Caco-2 (cell line): ENCODE measurements around the gene MAP2K2. TPM values are rescaled to one million over a fixed set of nuclear protein-coding genes. Genes with fewer than 3 reads are reported as not detected.

ENCODE experiments used
- BruUV-seq: library from RNA; stranded (reverse); fragments of 400-500 nt; replicated peaks from 2 replicates; lab custom pipeline; 2021; lab: Mats Ljungman, UMichigan
- CTCF ChIA-PET: fragments of 300-600 bp; sonication (Branson Sonifier 250); formaldehyde crosslinking; loops from one replicate; lab custom pipeline; 2022; ENCODE audit warnings: antibody characterized with exemption; lab: Charles Lee
- POLR2A ChIA-PET: fragments of 300-600 bp; sonication (Branson Sonifier 250); formaldehyde crosslinking; loops from one replicate; lab custom pipeline; 2022; ENCODE audit warnings: antibody characterized with exemption; lab: Charles Lee
- DNase-seq, 2 experiments: peaks; one replicate each; pipeline versions ENCODE4 v3.0.0 to v3.0.0-alpha.2; 2020 to 2022
- H3K27me3 ChIP-seq: replicated peaks from 2 replicates; pipeline ENCODE4 v1.6.0; 2011; ENCODE audit warnings: low read length; ENCODE audit not compliant: control insufficient read depth, insufficient read depth
- H3K36me3 ChIP-seq: 2 replicates; pipeline ENCODE4 v1.5.1; 2011; ENCODE audit warnings: low read length; ENCODE audit not compliant: control insufficient read depth, insufficient read depth
- H3K4me1 ChIP-seq: fragments of 250-450 bp; sonication (Bioruptor Pico); 2 replicates; pipeline ENCODE4 v1.5.1; 2020; ENCODE audit warnings: mild to moderate bottlenecking
- H3K4me3 ChIP-seq: 2 replicates; pipeline ENCODE4 v1.5.1; 2011; ENCODE audit warnings: low read depth, mild to moderate bottlenecking, control low read depth, low read length
- H3K9me3 ChIP-seq: fragments of 250-450 bp; sonication (Bioruptor Pico); 2 replicates; pipeline ENCODE4 v1.5.1; 2020; ENCODE audit warnings: mild to moderate bottlenecking, moderate library complexity
- H3K27ac Mint-ChIP-seq: one replicate; pipeline ENCODE4 v1.8.0; 2022; ENCODE audit warnings: mixed read lengths; ENCODE audit not compliant: unreplicated experiment
- H3K27me3 Mint-ChIP-seq: one replicate; pipeline ENCODE4 v1.8.0; 2022; ENCODE audit warnings: mixed read lengths; ENCODE audit not compliant: insufficient read depth, unreplicated experiment
- H3K36me3 Mint-ChIP-seq: one replicate; pipeline ENCODE4 v1.8.0; 2022; ENCODE audit warnings: mild to moderate bottlenecking, mixed read lengths; ENCODE audit not compliant: insufficient read depth, unreplicated experiment
- H3K4me1 Mint-ChIP-seq: one replicate; pipeline ENCODE4 v1.8.0; 2022; ENCODE audit warnings: low read depth, mixed read lengths; ENCODE audit not compliant: unreplicated experiment
- H3K4me3 Mint-ChIP-seq: one replicate; pipeline ENCODE4 v1.8.0; 2022; ENCODE audit warnings: mild to moderate bottlenecking, moderate library complexity, mixed read lengths; ENCODE audit not compliant: unreplicated experiment
- H3K9me3 Mint-ChIP-seq: one replicate; pipeline ENCODE4 v1.8.0; 2022; ENCODE audit warnings: mixed read lengths; ENCODE audit not compliant: unreplicated experiment
- intact Hi-C: fragments of 100-400 bp; cut with micrococcal nuclease; formaldehyde crosslinking; loops from one replicate; pipeline ENCODE4 v1.10.0; 2022; ENCODE audit not compliant: unreplicated experiment
- total RNA-seq: library from RNA; stranded (reverse); gene quantifications from 2 replicates; pipeline ENCODE4 v1.2.3, GENCODE V29; 2022
- TF ChIP-seq, protein P1 (sequence below), 2 experiments: fragments of 200-600 bp in 1 of 2; IDR thresholded peaks; 1 replicate in 1 of 2; 2 replicates in 1 of 2; pipeline versions ENCODE4 v1.5.1 to v1.8.0; 2011 to 2022; ENCODE audit warnings: antibody characterized with exemption in 1 of 2, control low read depth in 1 of 2, inconsistent platforms in 1 of 2, low read depth in 1 of 2, low read length in 1 of 2, mild to moderate bottlenecking in 1 of 2, moderate library complexity in 1 of 2; ENCODE audit not compliant: insufficient read depth in 1 of 2, severe bottlenecking in 1 of 2, unreplicated experiment in 1 of 2

MAP2K2 gene
- total RNA-seq, 1 experiment from 2014 or later = 149 TPM

DNA sequence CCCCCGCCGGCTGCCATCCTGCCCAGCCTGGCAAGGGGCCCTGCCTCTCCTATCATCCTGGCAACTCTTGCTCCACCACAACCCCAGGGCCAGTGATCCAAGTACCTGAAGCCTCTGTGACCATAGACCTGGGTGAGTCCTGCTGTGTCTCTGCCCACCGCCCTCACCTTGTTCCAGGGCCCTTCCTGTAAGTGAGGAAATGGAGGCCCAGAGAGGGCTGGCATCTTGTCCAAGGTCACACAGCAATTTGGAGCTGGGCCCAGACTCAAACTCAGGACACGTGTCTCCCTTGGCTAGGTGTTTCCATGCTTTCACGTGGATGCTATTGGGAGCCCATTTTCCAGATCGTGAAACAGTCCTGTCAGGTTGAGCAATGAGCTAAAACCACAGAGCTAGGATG lies 33.2 kb upstream of the MAP2K2 start:
- H3K27me3 ChIP-seq = no peaks in the 10 kb centered on the region
- Mint-ChIP-seq H3K27me3 (no peaks in the 10 kb centered on the region), H3K27ac (no peak overlapping the region), H3K9me3 (no peaks in the 10 kb centered on the region), H3K4me3 (no peak overlapping the region), H3K36me3 (peaks cover 4% of the 10 kb centered on the region), H3K4me1 (peaks cover 7% of the 10 kb centered on the region)
- intact Hi-C loops = no loop called here
- H3K4me3 ChIP-seq = no peak overlapping the region
- ChIA-PET POLR2A (no interaction called here), CTCF (interaction anchor here (0.6 kb wide), 1 partner anchor 242 kb away, joined by 3 read pairs; no protein-coding TSS in a partner anchor)
- TF ChIP-seq, protein P1, sequence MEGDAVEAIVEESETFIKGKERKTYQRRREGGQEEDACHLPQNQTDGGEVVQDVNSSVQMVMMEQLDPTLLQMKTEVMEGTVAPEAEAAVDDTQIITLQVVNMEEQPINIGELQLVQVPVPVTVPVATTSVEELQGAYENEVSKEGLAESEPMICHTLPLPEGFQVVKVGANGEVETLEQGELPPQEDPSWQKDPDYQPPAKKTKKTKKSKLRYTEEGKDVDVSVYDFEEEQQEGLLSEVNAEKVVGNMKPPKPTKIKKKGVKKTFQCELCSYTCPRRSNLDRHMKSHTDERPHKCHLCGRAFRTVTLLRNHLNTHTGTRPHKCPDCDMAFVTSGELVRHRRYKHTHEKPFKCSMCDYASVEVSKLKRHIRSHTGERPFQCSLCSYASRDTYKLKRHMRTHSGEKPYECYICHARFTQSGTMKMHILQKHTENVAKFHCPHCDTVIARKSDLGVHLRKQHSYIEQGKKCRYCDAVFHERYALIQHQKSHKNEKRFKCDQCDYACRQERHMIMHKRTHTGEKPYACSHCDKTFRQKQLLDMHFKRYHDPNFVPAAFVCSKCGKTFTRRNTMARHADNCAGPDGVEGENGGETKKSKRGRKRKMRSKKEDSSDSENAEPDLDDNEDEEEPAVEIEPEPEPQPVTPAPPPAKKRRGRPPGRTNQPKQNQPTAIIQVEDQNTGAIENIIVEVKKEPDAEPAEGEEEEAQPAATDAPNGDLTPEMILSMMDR (IDR thresholded peaks at IDR 0.05; ENCODE audit: insufficient read depth in 1 of 2, low read depth in 1 of 2, low read length in 1 of 2, severe bottlenecking in 1 of 2, unreplicated experiment in 1 of 2) = no peak
- H3K9me3 ChIP-seq = no peaks in the 10 kb centered on the region
- H3K4me1 ChIP-seq = peaks cover 11% of the 10 kb centered on the region
- no peak for DNase-seq
- no peaks in the 10 kb centered on the region for H3K36me3 ChIP-seq
- no TSS peak for BruUV-seq

DNA sequence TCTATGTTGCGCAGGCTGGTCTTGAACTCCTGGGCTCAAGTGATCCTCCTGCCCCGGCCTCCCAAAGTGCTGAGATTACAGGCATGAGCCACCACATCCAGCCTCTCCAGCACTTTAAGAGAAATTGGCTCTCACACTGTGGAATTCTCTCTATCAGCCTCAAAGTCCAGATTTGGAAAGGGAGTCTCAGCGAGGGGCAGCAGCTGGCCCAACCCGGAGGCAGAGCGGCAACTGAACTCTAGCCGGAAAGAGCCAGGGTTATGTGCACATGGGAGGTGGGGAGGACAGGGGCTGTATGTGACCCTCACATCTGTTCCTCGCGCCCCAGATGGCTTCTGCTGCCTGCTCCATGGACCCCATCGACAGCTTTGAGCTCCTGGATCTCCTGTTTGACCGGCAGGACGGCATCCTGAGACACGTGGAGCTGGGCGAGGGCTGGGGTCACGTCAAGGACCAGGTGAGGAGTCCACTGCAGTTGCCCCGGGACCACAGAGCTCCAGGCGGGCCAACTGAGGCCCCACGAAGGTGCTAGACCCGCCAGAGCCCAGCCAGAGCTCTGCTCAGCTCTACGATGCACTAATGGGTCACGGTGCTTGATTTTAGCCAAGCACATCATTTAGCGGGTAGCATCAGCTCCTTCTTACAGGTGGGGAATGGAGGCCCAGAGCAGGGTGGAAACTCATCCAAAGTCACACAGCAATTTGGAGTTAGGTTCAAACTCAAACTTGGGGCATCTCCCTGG lies 30.8 kb upstream of the MAP2K2 start:
- no peaks in the 10 kb centered on the region for H3K27me3 Mint-ChIP-seq
- H3K4me1 Mint-ChIP-seq = peaks cover 16% of the 10 kb centered on the region
- Histone ChIP-seq H3K4me3 (no peak overlapping the region), H3K27me3 (no peaks in the 10 kb centered on the region), H3K9me3 (no peaks in the 10 kb centered on the region), H3K36me3 (no peaks in the 10 kb centered on the region), H3K4me1 (peaks cover 15% of the 10 kb centered on the region)
- no TSS peak for BruUV-seq
- ChIA-PET POLR2A (no interaction called here), CTCF (interaction anchor here (0.7 to 1.1 kb wide), 2 partner anchors 15 to 1681 kb away, joined by 3 to 4 read pairs; no protein-coding TSS in a partner anchor)
- H3K36me3 Mint-ChIP-seq = peaks cover 4% of the 10 kb centered on the region
- intact Hi-C loops = no loop called here
- TF ChIP-seq, protein P1 (IDR thresholded peaks at IDR 0.05; ENCODE audit: insufficient read depth in 1 of 2, low read depth in 1 of 2, low read length in 1 of 2, severe bottlenecking in 1 of 2, unreplicated experiment in 1 of 2) = no peak
- H3K27ac Mint-ChIP-seq = no peak overlapping the region
- H3K4me3 Mint-ChIP-seq = no peak overlapping the region
- DNase-seq = no peak
- H3K9me3 Mint-ChIP-seq = no peaks in the 10 kb centered on the region

DNA sequence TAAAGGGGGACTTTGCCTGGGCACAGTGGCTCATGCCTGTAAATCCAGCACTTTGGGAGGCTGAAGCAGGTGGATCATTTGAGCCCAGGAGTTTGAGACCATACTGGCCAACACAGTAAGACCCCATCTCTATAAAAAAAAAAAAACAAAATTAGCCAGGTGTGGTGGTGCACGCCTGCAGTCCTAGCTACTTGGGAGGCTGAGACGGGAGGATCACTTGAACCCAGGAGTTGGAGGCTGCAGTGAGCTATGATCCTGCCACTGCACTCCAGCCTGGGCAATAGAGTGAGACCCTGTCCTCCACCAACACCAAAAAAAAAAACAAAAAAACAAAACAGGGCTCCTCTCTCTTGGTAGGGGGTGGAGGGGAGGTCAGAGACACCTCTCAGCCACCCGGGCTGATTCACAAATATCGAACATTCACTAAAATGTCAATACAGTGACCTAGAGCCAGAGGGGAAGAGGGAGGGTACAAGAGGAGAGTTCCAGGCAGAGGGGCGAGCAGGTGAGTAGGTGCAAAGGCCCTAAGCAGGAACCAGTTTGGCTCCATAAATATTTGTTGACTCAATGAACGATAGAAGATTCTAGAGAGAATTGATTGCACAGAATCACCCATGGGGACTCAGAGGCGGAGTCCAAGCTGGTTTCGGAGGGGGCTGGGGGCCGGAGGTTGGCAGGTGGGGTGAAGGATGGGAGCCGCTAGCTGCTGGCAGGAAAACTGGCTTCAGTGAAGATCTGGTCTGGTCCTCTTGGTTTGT lies 28.5 kb upstream of the MAP2K2 start:
- Histone ChIP-seq H3K27me3 (no peaks in the 10 kb centered on the region), H3K4me1 (peaks cover 22% of the 10 kb centered on the region), H3K9me3 (no peaks in the 10 kb centered on the region), H3K36me3 (no peaks in the 10 kb centered on the region), H3K4me3 (no peak overlapping the region)
- peaks cover 4% of the 10 kb centered on the region for H3K36me3 Mint-ChIP-seq
- ChIA-PET CTCF (no interaction called here), POLR2A (no interaction called here)
- H3K4me1 Mint-ChIP-seq = peaks cover 22% of the 10 kb centered on the region
- H3K27me3 Mint-ChIP-seq = no peaks in the 10 kb centered on the region
- intact Hi-C loops = no loop called here
- TF ChIP-seq, protein P1 (IDR thresholded peaks at IDR 0.05; ENCODE audit: insufficient read depth in 1 of 2, low read depth in 1 of 2, low read length in 1 of 2, severe bottlenecking in 1 of 2, unreplicated experiment in 1 of 2) = no peak
- H3K9me3 Mint-ChIP-seq = no peaks in the 10 kb centered on the region
- no peak for DNase-seq
- BruUV-seq = no TSS peak
- H3K27ac Mint-ChIP-seq = no peak overlapping the region
- H3K4me3 Mint-ChIP-seq = no peak overlapping the region
